A549 (cell line): ENCODE results near the gene ZNF532. TPM values are rescaled to one million over a fixed set of nuclear protein-coding genes. Genes with fewer than 3 reads are reported as not detected.
A peak's percentile ranks its signal among the peaks of the same experiment; 100 is the strongest.

ENCODE experiments used
- ATAC-seq, 2 experiments: fragments of 200-7000 bp in 1 of 2; fragments of >200 bp in 1 of 2; cut with Nextera tagmentation in 1 of 2; cut with Tn5 transposase in 1 of 2; 3 replicates each; pipeline versions ENCODE4 v1.8.0 to v1.9.1; 2018 to 2020; ENCODE audit warnings: mild to moderate bottlenecking in 1 of 2, moderate library complexity in 1 of 2
- CTCF ChIA-PET: fragments of 300-600 bp; sonication (Branson Sonifier 250); formaldehyde crosslinking; extraction: SDS; loops from one replicate; lab custom pipeline; 2021; ENCODE audit warnings: antibody characterized with exemption, inconsistent platforms; lab: Yijun Ruan, JAX
- POLR2A ChIA-PET: fragments of 350-600 bp; formaldehyde crosslinking; extraction: SDS; loops from one replicate; lab custom pipeline; 2021; ENCODE audit warnings: antibody characterized with exemption, inconsistent platforms; lab: Yijun Ruan, JAX
- DNase-seq, 2 experiments: peaks; one replicate each; pipeline versions ENCODE4 v3.0.0 to v3.0.0-alpha.2; 2011 to 2016; ENCODE audit warnings: low read depth in 1 of 2, low spot score in 1 of 2
- FAIRE-seq: peaks from 2 replicates; lab custom pipeline; 2011; peaks lifted over from hg19 to GRCh38; lab: Jason Lieb, UNC
- H3K27ac ChIP-seq, 2 experiments: fragments of >200 bp; sonication (Bioruptor Twin); formaldehyde crosslinking; 3 replicates each; pipeline ENCODE4 v1.5.1; 2016 to 2017
- H3K4me1 ChIP-seq: fragments of >200 bp; sonication (Bioruptor Twin); formaldehyde crosslinking; 3 replicates; pipeline ENCODE4 v1.6.1; 2016
- H3K4me2 ChIP-seq: fragments of >200 bp; sonication (Bioruptor Twin); formaldehyde crosslinking; 3 replicates; pipeline ENCODE4 v1.6.1; 2016
- H3K4me3 ChIP-seq: fragments of >200 bp; sonication (Bioruptor Twin); formaldehyde crosslinking; 3 replicates; pipeline ENCODE4 v1.5.1; 2016
- H3K9me3 ChIP-seq: fragments of >200 bp; sonication (Bioruptor Twin); formaldehyde crosslinking; 3 replicates; pipeline ENCODE4 v1.6.1; 2016
- JUN ChIP-seq, 2 experiments: fragments of >200 bp; sonication (Bioruptor Twin); formaldehyde crosslinking; IDR thresholded peaks; 2 replicates in 1 of 2; 3 replicates in 1 of 2; pipeline ENCODE4 v1.6.1; 2016 to 2017
- MYC ChIP-seq: IDR thresholded peaks from 2 replicates; pipeline ENCODE4 v1.6.1; 2012; ENCODE audit warnings: mild to moderate bottlenecking, inconsistent platforms, low read length, improper control_type of control experiment, borderline replicate concordance
- NFE2L2 ChIP-seq: fragments of 150-350 bp; conservative IDR thresholded peaks from 2 replicates; pipeline ENCODE4 v1.6.1; 2014; ENCODE audit warnings: low read length
- RARB ChIP-seq: fragments of 250-450 bp; sonication (Bioruptor Pico); IDR thresholded peaks from 2 replicates; pipeline ENCODE4 v1.8.0; 2021; ENCODE audit warnings: mild to moderate bottlenecking, moderate library complexity
- SMC3 ChIP-seq: fragments of >200 bp; sonication (Bioruptor Twin); formaldehyde crosslinking; IDR thresholded peaks from 3 replicates; pipeline ENCODE4 v1.6.1; 2018; ENCODE audit warnings: inconsistent platforms
- ZNF302 ChIP-seq: fragments of 250-450 bp; sonication (Bioruptor Pico); IDR thresholded peaks from 2 replicates; pipeline ENCODE4 v1.9.0; 2021; ENCODE audit warnings: inconsistent platforms, mild to moderate bottlenecking, moderate library complexity
- WGBS: methylation state at CpG from one replicate; pipeline ENCODE4 v1.1.6; 2017; ENCODE audit errors: missing lambda C conversion rate; 5-methylcytosine and 5-hydroxymethylcytosine counted together
- polyA plus RNA-seq, 4 experiments: library from polyadenylated mRNA; depleted of rRNA in 3 of 4; stranded (reverse); fragments of >200 nt; fragmentation: RNase III in 1 of 4; extraction: RNeasy Plus Mini Kit Qiagen cat#74134 plus additional on column Dnase treatment in 1 of 4; gene quantifications; 2 replicates in 3 of 4; 3 replicates in 1 of 4; pipeline ENCODE4 v1.2.3, GENCODE V29; 2011 to 2017
- TF ChIP-seq, protein P1 (sequence below): fragments of >200 bp; sonication (Bioruptor Twin); formaldehyde crosslinking; IDR thresholded peaks from 3 replicates; pipeline ENCODE4 v1.6.1; 2016
- TF ChIP-seq, protein P2 (sequence below): fragments of 200-600 bp; sonication (generic); IDR thresholded peaks from 2 replicates; pipeline ENCODE4 v1.6.1; 2016; ENCODE audit warnings: antibody characterized with exemption, mild to moderate bottlenecking, moderate library complexity
- TF ChIP-seq, protein P3 (sequence below): fragments of 450-650 bp; IDR thresholded peaks from 2 replicates; pipeline ENCODE4 v1.6.1; 2014; ENCODE audit warnings: antibody characterized with exemption
- TF ChIP-seq, protein P4 (sequence below): fragments of >200 bp; sonication (Bioruptor Twin); formaldehyde crosslinking; IDR thresholded peaks from 3 replicates; pipeline ENCODE4 v1.5.1; 2016

The ZNF532 gene
- polyA plus RNA-seq, 2 of the 4 experiments (the other 2 are of a cell fraction), result 26.8 to 64.6 TPM

DNA sequence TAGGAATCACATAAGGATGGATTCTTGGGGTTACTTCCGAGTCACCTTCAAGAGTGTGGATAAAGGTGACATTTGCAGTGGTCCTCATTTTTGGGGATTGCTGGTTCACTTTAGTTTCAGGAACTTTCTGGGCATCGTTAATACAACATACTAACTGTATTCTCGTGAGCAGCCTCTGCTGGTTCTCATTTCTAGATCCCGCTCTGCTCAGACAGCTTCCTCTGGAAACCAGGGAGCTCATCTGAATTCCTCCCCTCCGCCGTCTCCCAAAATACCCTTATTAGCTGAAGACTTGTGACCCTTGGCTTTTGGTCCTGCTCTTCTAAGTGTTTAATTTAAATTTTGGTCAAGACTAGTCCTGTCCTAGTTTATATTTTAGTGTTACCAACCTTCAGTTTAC, 64.5 kb downstream of the ZNF532 start (continued):
- TF ChIP-seq, protein P1, sequence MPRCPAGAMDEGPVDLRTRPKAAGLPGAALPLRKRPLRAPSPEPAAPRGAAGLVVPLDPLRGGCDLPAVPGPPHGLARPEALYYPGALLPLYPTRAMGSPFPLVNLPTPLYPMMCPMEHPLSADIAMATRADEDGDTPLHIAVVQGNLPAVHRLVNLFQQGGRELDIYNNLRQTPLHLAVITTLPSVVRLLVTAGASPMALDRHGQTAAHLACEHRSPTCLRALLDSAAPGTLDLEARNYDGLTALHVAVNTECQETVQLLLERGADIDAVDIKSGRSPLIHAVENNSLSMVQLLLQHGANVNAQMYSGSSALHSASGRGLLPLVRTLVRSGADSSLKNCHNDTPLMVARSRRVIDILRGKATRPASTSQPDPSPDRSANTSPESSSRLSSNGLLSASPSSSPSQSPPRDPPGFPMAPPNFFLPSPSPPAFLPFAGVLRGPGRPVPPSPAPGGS, result no peak
- TF ChIP-seq NFE2L2 (no peak), ZNF302 (no peak), SMC3 (no peak)
- TF ChIP-seq, all 56 proteins: peak for 0

DNA sequence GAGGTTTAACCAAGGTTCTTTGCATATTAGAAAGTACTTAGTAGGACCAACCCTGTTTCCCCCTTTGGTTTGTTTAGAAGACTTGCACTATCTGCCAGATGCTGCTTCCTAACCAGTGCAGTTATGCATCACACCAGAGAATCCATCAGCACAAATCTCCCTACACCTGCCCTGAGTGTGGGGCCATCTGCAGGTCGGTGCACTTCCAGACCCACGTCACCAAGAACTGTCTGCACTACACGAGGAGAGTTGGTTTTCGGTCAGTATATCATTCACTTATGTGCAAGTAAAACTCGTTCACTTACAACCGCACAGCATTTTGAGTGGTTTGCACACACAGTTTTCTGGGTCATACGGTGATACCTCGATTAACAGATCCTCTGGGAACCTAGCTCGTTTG, 69.7 kb downstream of the ZNF532 start:
- no peak for FAIRE-seq

More for the DNA sequence above, 69.7 kb downstream of the ZNF532 start:
- TF ChIP-seq, protein P2, sequence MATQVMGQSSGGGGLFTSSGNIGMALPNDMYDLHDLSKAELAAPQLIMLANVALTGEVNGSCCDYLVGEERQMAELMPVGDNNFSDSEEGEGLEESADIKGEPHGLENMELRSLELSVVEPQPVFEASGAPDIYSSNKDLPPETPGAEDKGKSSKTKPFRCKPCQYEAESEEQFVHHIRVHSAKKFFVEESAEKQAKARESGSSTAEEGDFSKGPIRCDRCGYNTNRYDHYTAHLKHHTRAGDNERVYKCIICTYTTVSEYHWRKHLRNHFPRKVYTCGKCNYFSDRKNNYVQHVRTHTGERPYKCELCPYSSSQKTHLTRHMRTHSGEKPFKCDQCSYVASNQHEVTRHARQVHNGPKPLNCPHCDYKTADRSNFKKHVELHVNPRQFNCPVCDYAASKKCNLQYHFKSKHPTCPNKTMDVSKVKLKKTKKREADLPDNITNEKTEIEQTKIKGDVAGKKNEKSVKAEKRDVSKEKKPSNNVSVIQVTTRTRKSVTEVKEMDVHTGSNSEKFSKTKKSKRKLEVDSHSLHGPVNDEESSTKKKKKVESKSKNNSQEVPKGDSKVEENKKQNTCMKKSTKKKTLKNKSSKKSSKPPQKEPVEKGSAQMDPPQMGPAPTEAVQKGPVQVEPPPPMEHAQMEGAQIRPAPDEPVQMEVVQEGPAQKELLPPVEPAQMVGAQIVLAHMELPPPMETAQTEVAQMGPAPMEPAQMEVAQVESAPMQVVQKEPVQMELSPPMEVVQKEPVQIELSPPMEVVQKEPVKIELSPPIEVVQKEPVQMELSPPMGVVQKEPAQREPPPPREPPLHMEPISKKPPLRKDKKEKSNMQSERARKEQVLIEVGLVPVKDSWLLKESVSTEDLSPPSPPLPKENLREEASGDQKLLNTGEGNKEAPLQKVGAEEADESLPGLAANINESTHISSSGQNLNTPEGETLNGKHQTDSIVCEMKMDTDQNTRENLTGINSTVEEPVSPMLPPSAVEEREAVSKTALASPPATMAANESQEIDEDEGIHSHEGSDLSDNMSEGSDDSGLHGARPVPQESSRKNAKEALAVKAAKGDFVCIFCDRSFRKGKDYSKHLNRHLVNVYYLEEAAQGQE, result no peak
- TF ChIP-seq MYC (no peak), RARB (CRISPR knock-in tag) (no peak), JUN (IDR thresholded peaks at IDR 0.05) (no peak)
- TF ChIP-seq, protein P1, result no peak
- TF ChIP-seq, protein P3, sequence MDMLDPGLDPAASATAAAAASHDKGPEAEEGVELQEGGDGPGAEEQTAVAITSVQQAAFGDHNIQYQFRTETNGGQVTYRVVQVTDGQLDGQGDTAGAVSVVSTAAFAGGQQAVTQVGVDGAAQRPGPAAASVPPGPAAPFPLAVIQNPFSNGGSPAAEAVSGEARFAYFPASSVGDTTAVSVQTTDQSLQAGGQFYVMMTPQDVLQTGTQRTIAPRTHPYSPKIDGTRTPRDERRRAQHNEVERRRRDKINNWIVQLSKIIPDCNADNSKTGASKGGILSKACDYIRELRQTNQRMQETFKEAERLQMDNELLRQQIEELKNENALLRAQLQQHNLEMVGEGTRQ, result no peak
- TF ChIP-seq, protein P4, sequence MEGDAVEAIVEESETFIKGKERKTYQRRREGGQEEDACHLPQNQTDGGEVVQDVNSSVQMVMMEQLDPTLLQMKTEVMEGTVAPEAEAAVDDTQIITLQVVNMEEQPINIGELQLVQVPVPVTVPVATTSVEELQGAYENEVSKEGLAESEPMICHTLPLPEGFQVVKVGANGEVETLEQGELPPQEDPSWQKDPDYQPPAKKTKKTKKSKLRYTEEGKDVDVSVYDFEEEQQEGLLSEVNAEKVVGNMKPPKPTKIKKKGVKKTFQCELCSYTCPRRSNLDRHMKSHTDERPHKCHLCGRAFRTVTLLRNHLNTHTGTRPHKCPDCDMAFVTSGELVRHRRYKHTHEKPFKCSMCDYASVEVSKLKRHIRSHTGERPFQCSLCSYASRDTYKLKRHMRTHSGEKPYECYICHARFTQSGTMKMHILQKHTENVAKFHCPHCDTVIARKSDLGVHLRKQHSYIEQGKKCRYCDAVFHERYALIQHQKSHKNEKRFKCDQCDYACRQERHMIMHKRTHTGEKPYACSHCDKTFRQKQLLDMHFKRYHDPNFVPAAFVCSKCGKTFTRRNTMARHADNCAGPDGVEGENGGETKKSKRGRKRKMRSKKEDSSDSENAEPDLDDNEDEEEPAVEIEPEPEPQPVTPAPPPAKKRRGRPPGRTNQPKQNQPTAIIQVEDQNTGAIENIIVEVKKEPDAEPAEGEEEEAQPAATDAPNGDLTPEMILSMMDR, result no peak
- Histone ChIP-seq H3K27ac (no peak overlapping the region), H3K4me1 (peaks cover 34% of the 10 kb centered on the region), H3K4me2 (no peak overlapping the region), H3K4me3 (no peak overlapping the region), H3K9me3 (no peaks in the 10 kb centered on the region)
- peak in 1 of 2 experiments; percentile 45; a peak in 3 of 6 replicates for ATAC-seq
- ChIA-PET CTCF (interaction anchor here (1.4 kb wide), 1 partner anchor 136 kb away, joined by 4 read pairs; no protein-coding TSS in a partner anchor), POLR2A (no interaction called here)
- 82% methylated on average over 9 of the region's 9 CpGs for WGBS
- no peak for DNase-seq
